GM21786 (cell line): ENCODE results near the gene SCN5A.

Experiments used
- ATAC-seq: cut with Tn5 transposase; IDR thresholded peaks from one replicate; pipeline ENCODE4 v1.9.1; 2021; ENCODE audit not compliant: unreplicated experiment

SCN5A gene

GRCh38 chr3:38647217-38647970 lies 2.1 kb downstream of the SCN5A start:
- ATAC-seq = no peak

GRCh38 chr3:38646630-38647029 lies 2.9 kb downstream of the SCN5A start:
- ATAC-seq = no peak

DNA sequence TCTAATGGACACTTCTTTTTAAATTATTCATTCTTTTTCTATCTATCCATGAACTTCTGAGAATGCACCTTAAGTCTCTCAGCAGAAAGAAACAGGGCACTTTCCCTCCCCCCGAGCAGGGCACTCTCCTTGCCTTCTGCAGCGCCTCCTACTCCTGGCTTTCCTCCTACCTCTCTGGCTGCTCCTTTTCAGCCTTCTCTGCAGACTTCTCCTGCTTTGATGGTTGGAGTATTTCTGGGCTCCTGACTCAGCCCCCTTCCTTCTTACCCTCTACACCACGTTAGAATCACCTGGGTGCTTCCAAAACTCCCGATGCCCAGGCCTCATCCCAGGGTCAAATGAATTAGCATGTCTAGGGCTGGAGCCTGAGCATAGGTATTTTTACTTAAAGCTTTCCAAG lies 3.4 kb downstream of the SCN5A start:
- ATAC-seq = no peak

DNA sequence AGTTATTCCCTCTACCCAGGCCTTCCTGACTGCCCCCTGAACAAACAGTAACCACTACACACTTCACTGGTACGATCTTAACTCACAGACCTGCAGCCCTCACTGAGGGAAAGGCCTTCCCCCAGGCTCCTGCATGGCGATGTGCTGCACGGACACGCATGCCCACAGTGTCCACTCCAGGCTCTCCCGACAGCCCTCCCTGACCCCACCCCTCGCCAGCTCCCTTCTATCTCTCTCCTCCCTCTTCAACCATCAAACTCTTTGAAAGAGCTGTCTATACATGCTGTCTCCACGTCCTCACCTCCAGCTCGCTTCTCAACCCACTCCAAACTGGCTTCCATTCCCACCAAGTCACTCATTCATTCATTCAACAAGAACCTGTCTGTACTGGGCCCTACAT lies 3.9 kb downstream of the SCN5A start:
- no peak for ATAC-seq

GRCh38 chr3:38645076-38645475 lies 4.4 kb downstream of the SCN5A start:
- ATAC-seq = no peak

GRCh38 chr3:38644662-38645053 lies 4.8 kb downstream of the SCN5A start:
- ATAC-seq = no peak

GRCh38 chr3:38644016-38644661 lies 5.3 kb downstream of the SCN5A start:
- ATAC-seq = no peak

DNA sequence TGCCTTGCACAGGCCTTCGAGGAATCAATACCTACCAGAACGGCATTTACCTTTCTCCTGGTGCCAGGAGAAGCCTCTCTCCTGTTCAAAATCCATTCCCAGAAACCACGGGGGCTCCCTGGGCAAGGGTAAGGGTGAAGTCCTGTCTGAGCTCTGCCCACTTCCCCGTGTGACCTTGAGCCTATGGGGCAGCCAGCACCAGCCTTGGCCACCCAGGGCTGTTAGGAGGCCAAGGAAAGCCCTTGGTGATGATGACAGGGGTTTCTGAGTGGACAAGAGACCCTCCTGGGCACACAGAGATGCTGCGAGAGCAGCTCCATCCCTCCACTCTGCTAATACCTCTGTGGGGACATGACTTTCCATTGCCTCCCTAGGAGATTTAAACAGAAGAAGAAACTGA lies 5.9 kb downstream of the SCN5A start:
- ATAC-seq = no peak

GRCh38 chr3:38643090-38643489 lies 6.4 kb downstream of the SCN5A start:
- ATAC-seq = no peak

DNA sequence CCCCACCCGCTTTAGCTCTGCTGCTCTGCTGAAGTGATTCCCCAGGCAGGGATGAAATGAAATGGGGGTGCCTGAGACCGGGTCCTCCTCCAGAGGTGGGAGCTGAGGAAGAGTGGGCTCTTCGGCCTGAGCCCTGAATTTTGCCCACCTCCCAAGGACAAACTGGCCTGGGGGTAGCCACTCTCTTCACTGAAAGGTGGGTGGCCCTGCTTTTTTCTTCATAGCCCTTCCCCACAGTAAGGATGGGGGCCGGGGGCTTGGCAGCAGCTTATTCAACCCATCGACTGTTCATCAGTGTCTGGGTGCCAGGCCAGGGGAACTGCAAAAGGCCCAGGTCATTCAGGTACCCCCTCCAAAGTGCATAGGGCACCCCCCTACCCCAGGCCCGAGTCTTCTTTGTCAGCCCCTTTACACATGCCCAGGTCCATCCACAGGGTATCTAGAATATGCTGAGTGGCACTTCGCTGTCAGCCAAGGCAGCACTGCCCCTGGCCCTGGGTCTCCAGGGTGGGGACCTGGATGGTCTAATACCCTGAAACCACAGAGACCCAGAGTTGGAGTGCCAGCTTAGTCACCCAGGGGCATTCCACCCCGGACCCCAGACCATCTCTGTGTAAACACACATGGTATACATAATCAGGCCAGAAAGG lies 7.9 kb downstream of the SCN5A start:
- no peak for ATAC-seq

DNA sequence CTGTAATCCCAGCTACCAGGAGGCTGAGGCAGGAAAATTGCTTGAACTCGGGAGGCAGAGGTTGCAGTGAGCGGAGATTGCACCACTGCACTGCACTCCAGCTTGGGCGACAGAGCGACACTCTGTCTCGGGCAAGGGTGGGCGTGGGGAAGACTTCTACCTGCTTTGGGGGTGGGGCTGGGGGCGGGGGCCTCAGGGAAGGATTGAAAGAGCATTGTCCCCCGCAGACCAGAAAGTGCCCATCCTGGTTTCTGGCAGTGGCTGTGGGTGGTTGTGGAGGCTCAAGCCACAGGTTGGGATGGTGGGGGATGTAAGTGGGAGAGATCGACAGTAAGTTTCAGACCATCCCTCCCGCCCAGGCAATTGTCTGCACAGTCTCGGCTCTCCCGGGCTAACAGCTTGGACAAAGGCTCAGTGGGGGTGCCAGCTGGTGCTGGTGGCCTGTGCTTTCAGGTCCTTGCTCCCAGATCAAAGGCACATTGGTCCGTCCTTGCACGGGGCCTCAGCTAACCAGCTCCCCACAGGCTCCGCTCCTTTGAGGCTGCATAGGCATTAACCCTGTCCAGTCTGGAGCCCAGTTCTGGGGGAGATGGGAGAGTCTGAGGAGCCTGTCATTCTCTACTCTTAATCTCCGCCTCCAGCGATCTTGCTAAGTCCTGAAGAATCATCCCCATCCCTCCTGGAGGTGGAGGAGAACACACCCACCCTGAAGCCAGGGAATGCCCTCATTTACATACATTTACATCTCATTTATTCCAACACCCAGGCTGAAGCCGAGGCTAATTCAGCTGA lies 8.6 kb downstream of the SCN5A start:
- ATAC-seq = no peak

DNA sequence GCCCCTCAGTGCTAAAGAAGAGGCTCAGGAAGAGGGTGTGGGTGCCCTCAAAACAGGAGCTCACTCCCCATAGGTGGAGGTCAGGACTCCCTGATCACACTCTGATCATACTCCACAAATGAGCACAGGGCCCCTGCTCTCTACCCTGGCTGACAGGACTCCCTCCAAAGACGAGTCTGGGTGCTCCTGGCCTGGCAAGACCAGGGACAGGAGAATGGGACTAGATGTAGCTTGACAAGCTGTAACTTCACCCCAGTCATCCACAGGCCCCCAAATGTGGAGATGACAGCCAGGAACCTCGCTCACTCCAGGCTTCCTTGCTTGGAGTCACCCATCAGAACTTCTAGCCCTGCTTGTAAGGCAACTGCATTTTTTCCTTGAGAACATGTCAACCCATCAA lies 11.1 kb downstream of the SCN5A start:
- no peak for ATAC-seq

DNA sequence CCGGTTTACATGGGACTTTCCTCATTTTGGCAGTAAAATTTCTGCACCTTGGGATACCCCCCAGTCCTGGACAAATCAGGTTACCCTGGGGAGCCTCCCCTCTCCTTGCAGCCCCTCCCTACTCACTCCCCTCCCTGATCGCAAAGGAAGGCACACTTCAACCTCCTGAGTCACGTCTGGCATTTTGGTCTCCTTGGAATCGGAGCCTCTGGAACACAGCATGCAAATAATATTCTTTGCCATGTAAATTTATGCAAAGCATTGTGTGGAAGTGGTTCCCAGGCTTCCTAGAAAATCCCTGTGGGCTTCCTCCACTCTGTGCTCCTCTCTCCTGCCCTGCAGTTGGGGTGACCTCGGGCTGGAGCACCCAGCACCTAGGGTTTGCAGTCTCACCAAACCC lies 11.6 kb downstream of the SCN5A start:
- ATAC-seq = no peak

- no peak for ATAC-seq
Observed at GRCh38 chr3:38636881-38637280, 12.6 kb downstream of the SCN5A start.

- ATAC-seq = no peak
Observed at GRCh38 chr3:38636464-38636863, 13.0 kb downstream of the SCN5A start.

- ATAC-seq = no peak
Observed at GRCh38 chr3:38634111-38634510, 15.4 kb downstream of the SCN5A start.

GRCh38 chr3:38632989-38633388 lies 16.5 kb downstream of the SCN5A start:
- no peak for ATAC-seq

DNA sequence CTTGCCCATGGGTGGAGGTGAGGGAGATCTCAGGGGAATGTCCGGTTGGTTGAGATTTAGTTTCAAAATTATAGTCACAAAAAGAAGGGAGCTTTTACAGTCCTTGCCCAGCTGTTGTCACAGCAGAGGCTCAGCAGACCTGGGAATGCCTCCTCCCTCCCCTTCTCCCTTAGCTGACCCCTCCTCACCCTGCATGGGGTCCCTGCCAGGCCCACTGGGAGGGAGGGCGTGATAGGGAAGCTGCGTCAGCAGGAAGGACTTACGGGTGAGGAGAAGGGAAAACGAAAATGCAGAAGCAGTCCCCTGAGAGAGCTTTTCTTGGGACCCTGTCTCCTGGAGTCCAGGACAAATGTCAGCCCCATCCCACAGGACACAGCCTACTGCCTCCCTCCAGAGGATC lies 18.9 kb downstream of the SCN5A start:
- no peak for ATAC-seq

- ATAC-seq = no peak
Observed at GRCh38 chr3:38630070-38630469, 19.4 kb downstream of the SCN5A start.

- no peak for ATAC-seq
Observed at GRCh38 chr3:38628835-38629234, 20.7 kb downstream of the SCN5A start.

DNA sequence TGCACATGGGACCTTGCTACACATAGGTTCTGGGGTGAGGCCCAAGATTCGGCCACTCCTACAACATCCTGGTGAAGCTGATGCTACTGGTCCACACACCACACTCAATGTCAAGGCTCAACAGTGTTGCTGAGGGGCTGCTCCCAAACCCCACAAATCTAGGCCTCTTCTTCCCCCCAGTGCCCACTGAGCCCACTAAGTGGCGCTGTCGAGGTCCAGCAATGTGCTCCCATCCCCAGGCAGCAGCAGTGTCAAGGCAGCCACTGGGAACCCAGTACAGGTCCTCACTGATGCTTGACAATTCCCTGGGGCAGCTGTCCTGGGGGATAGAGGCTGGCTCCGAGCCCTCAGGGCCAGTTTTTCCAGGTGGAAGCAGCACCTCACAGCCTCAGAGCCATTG lies 21.5 kb downstream of the SCN5A start:
- ATAC-seq = no peak

DNA sequence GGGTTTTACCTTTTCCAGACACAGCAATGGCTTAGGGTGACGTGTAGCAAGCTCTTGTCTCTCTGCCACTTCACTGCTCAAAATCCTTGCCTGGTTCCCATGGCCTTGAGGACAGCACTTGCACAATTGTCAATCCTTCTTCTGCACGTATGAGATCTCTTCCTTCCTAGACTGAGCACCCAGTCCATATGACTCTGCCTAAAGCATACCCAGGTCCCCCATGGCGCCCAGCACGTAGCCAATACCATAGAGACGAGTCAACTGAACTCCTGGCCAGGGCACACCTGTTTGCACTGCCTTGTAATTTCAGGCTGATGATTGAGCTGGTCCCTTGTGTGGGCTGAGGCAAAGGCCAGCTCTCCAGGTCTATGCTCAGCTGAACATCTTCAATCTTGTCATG lies 23.3 kb downstream of the SCN5A start:
- no peak for ATAC-seq
